Adrenal gland (tissue), 12 donors: ENCODE measurements around the gene VARS1. TPM values are rescaled to one million over a fixed set of nuclear protein-coding genes. Genes with fewer than 3 reads are reported as not detected.

Source experiments
- DNase-seq, 7 donors: peaks; one replicate each; pipeline ENCODE4 v3.0.0-alpha.2; 2019 to 2020
- H3K27ac ChIP-seq, 5 donors: fragments of 200-600 bp; sonication (generic) in 4 of 5; 1 replicate in 3 of 5; 2 replicates in 2 of 5; pipeline versions ENCODE4 v1.5.1 to v1.8.0; 2016 to 2020; ENCODE audit warnings: mild to moderate bottlenecking in 1 of 5
- H3K27me3 ChIP-seq: fragments of 200-600 bp; 2 replicates; pipeline ENCODE4 v1.8.0; 2021
- H3K36me3 ChIP-seq, 2 donors: fragments of 200-600 bp; replicated peaks in 1 of 2; 1 replicate in 1 of 2; 2 replicates in 1 of 2; pipeline versions ENCODE4 v1.5.1 to v1.8.0; 2018 to 2022
- H3K4me1 ChIP-seq, 2 donors: fragments of 200-600 bp; replicated peaks in 1 of 2; 1 replicate in 1 of 2; 2 replicates in 1 of 2; pipeline versions ENCODE4 v1.5.1 to v1.8.0; 2018 to 2021
- H3K4me3 ChIP-seq, 4 donors: fragments of 200-600 bp; sonication (generic) in 3 of 4; one replicate each; pipeline ENCODE4 v1.5.1; 2016 to 2018
- H3K9me3 ChIP-seq, 3 donors: fragments of 200-600 bp; sonication (generic) in 1 of 3; replicated peaks in 1 of 3; 1 replicate in 2 of 3; 2 replicates in 1 of 3; pipeline versions ENCODE4 v1.5.1 to v1.8.0; 2016 to 2021
- POLR2A ChIP-seq, 2 donors: fragments of 450-650 bp; IDR thresholded peaks; one replicate each; pipeline ENCODE4 v1.6.1; 2017; ENCODE audit warnings: antibody characterized with exemption in 2 of 2, mild to moderate bottlenecking in 2 of 2, moderate library complexity in 1 of 2
- WGBS, 4 donors: extraction: QIAGEN DNeasy Blood & Tissue Kit in 2 of 4; methylation state at CpG; one replicate each; pipeline versions ENCODE4 v1.1.5 to v1.1.7; 2013 to 2017; 5-methylcytosine and 5-hydroxymethylcytosine counted together
- intact Hi-C, 2 donors: fragments of 100-400 bp; cut with DNase I; formaldehyde crosslinking; loops; one replicate each; pipeline versions ENCODE4 v1.14.1 to v1.15.0; 2022 to 2023
- polyA plus RNA-seq, 3 donors: library from polyadenylated mRNA; stranded (reverse); fragments of 200-250 nt in 2 of 3; fragments of 350-450 nt in 1 of 3; fragmentation: Illumina TruSeq in 1 of 3; extraction: RNeasy Lipid Tissue Mini Kit (QIAGEN cat#74804) in 1 of 3; gene quantifications; one replicate each; pipeline ENCODE4 v1.2.3, GENCODE V29; 2013 to 2014
- total RNA-seq, 9 donors: library from RNA; depleted of rRNA in 4 of 9; stranded (reverse); fragments of >200 nt in 4 of 9; fragments of 120-200 nt in 1 of 9; fragmentation: NEBNext Ultra II Directional in 1 of 9; extraction: Animal tissue kit (Norgen Biotek cat#: 25700) in 1 of 9; gene quantifications; one replicate each; pipeline versions ENCODE4 v1.1.0 to v1.2.4, GENCODE V29; 2013 to 2023
- TF ChIP-seq, protein P1 (sequence below), 6 experiments: fragments of 450-650 bp in 4 of 6; fragments of 200-600 bp in 2 of 6; sonication (generic) in 1 of 6; IDR thresholded peaks; 1 replicate in 5 of 6; 2 replicates in 1 of 6; pipeline versions ENCODE4 v1.5.1 to v1.8.0; 2016 to 2021; ENCODE audit warnings: antibody characterized with exemption in 6 of 6, mild to moderate bottlenecking in 2 of 6, moderate library complexity in 1 of 6
- donor health status: healthy with polysubstance abuse.
- donor health status: Bipolar disorder and iron deficiency.
- donor health status: DM: yes; HTN: yes; CAD: no.
- donor health status: DM: no; HTN: no; CAD: no.
- donor health status: DM: no; HTN: no; CAD: no.
- donor health status: DM: yes; HTN: yes; CAD: no.

VARS1 gene
- total and polyA plus RNA-seq, 12 donors = 15.0 to 90.8 (median 57.8) TPM

DNA sequence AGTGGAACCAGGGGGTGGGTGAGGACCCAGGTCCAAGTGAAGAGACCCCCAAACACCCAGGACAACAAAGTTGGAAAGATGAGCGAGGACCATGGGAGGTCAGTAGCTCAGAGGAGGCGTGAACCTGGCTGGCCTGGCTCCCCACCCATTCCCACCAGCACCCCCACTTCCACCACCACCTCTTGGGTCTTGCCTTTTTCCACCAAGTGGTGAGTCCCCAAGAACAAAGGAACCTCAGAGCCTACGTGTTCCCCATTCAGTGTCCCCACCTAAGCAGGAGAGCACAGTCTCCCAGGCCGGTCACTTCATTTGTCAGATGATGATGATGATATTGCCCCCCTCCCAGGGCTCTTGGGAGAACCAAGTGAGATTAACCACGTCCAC lies 17.9 kb downstream of the VARS1 start:
- peaks cover 6 to 8% of the 10 kb centered on the region in 2 donors for H3K4me1 ChIP-seq
- no peaks in the 10 kb centered on the region for H3K9me3 ChIP-seq
- H3K4me3 ChIP-seq = no peak overlapping the region
- DNase-seq = no peak
- H3K27me3 ChIP-seq = no peaks in the 10 kb centered on the region
- no peak overlapping the region for H3K27ac ChIP-seq
- intact Hi-C loops = no loop called here
- 91 to 100% (median 95%) methylated on average over 3 to 5 of the region's 5 CpGs for WGBS, 4 donors
- peaks cover 0 to 44% of the 10 kb centered on the region in 2 donors for H3K36me3 ChIP-seq
- TF ChIP-seq, protein P1, sequence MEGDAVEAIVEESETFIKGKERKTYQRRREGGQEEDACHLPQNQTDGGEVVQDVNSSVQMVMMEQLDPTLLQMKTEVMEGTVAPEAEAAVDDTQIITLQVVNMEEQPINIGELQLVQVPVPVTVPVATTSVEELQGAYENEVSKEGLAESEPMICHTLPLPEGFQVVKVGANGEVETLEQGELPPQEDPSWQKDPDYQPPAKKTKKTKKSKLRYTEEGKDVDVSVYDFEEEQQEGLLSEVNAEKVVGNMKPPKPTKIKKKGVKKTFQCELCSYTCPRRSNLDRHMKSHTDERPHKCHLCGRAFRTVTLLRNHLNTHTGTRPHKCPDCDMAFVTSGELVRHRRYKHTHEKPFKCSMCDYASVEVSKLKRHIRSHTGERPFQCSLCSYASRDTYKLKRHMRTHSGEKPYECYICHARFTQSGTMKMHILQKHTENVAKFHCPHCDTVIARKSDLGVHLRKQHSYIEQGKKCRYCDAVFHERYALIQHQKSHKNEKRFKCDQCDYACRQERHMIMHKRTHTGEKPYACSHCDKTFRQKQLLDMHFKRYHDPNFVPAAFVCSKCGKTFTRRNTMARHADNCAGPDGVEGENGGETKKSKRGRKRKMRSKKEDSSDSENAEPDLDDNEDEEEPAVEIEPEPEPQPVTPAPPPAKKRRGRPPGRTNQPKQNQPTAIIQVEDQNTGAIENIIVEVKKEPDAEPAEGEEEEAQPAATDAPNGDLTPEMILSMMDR (IDR thresholded peaks at IDR 0.05) = no peak

DNA sequence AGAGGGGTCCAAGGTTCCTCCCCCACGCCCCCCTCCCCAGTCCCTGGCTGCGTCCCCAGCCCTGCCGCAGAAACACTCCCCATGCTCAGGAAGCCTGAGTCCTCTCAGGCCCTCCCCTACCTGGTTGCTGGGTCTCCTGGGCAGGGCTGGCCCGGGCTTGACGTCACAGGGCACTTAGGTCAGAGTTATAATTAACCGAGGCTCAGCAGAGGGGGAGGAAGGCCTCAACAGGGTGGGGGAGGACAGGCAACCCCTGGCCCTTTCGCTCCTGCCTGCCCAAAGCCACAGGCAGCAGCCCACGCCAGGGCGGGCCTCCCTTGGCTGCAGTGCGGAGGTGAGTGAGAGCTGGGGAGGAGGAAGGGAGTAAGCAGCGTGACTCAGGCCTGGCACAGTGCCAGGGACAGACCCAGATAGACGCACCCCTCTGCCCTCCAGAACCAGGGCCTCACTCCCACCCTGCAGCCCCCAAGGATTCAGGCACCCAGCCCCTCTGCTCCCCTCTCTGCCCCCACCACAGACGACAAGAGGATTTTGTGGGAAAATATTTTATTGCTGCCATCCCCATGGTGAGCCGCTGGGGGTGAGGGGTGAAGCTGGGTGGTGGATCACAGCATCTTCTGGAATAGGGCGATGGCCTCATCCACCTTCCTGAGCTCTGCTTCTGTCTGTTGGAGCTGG lies 18.4 kb downstream of the VARS1 start, which contains the start of gene VWA7:
Gene VWA7, minus strand, starts transcription at position 340 of the 678 bp plus-strand sequence. CDS start 549 bp downstream, outside the sequence.
- intact Hi-C loops = no loop called here
- TF ChIP-seq, protein P1 (IDR thresholded peaks at IDR 0.05) = no peak
- TF ChIP-seq POLR2A (IDR thresholded peaks at IDR 0.05) = no peak
- H3K36me3 ChIP-seq = peaks cover 0 to 38% of the 10 kb centered on the region in 2 donors
- H3K9me3 ChIP-seq = no peaks in the 10 kb centered on the region
- WGBS, 4 donors = 1 to 62% (median 13%) methylated on average over 3 to 15 of the region's 15 CpGs
- peaks cover 6 to 8% of the 10 kb centered on the region in 2 donors for H3K4me1 ChIP-seq
- H3K27ac ChIP-seq = peak within 1 kb of the TSS in 1 of 5 donors; percentile 40
- H3K4me3 ChIP-seq = no peak within 1 kb of the TSS
- H3K27me3 ChIP-seq = no peaks in the 10 kb centered on the region
- peak; percentile 45 to 80 (median 60) for DNase-seq

DNA sequence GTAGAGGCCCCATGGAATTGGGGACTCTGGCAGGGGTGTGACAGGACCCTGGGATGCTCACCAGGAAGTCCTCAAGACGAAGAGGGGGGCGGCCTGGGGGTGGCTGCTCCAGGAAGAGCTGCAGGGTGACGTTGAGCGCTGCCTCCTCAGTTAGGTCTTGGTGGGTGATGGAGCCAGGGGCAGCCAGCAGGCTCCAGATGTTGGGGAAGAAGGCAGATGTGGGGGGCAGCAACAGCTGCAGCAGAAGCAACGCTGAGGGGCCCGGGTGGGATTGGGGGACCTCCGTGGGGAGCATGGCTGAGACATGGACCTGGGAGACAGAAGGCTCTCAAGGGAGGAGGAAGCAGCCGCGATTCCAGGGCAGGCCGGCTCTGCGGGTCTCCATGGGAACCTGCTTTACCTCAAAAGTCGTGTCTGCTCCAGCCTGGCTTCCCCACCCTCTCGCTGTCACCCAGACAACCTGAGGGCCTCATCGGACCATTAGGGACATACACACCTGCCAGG lies 19.0 kb downstream of the VARS1 start:
- peak in 1 of 7 donors; percentile 71 for DNase-seq
- H3K4me1 ChIP-seq = peaks cover 6 to 8% of the 10 kb centered on the region in 2 donors
- WGBS, 4 donors = 29 to 55% (median 43%) methylated on average over 6 to 14 of the region's 14 CpGs
- H3K36me3 ChIP-seq = peaks cover 0 to 32% of the 10 kb centered on the region in 2 donors
- no peak for TF ChIP-seq POLR2A (IDR thresholded peaks at IDR 0.05)
- TF ChIP-seq, protein P1 (IDR thresholded peaks at IDR 0.05) = no peak
- no peaks in the 10 kb centered on the region for H3K27me3 ChIP-seq
- no peaks in the 10 kb centered on the region for H3K9me3 ChIP-seq
- intact Hi-C loops = no loop called here
- no peak overlapping the region for H3K4me3 ChIP-seq
- H3K27ac ChIP-seq = peak overlapping the region in 1 of 5 donors; percentile 40

DNA sequence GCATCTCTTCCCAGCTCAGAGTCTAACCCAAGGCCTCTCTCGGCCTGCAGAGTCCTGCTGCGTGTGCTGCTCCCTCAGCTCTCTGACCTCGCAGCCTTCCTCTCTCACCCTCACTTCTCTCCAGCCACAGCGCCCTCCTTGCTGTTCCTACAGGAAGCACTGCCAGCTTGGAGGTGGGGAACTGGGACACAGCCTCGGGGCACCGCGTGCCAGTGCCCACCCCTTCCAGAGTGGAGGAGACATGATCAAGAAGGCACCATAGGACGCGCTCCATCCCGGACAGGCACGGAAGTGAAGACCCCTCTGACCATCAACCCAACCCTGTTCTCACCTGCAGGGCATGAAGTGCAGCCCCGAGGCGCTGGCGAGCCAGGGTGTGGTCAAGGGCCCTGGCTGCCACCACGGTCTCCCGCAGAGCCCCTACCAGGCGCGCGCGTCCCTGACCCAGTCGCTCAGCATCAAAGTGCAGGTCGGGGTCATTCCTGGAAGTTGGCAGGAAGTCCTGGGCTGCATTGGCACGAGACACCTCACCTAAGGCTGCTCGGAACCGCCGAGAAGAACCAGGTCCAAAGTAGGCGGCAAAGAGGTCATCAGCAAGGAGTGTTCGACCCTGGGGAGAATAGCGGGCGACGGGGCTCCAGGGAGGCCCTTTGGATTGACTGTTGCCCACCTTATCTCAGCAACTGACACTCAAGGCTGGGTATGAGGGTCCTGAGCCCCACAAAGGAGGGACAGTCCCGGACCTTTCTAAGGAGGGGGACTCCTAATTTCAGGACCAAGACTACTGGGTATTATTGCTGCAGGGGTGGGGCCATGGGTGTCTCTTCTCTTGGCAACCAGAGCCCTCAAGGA lies 19.7 kb downstream of the VARS1 start:
- no peak overlapping the region for H3K4me3 ChIP-seq
- H3K36me3 ChIP-seq = peaks cover 0 to 26% of the 10 kb centered on the region in 2 donors
- peaks cover 6 to 8% of the 10 kb centered on the region in 2 donors for H3K4me1 ChIP-seq
- intact Hi-C loops = no loop called here
- no peaks in the 10 kb centered on the region for H3K9me3 ChIP-seq
- 74 to 92% (median 83%) methylated on average over 19 to 32 of the region's 32 CpGs for WGBS, 4 donors
- DNase-seq = no peak
- TF ChIP-seq, protein P1 (IDR thresholded peaks at IDR 0.05) = no peak
- TF ChIP-seq POLR2A (IDR thresholded peaks at IDR 0.05) = no peak
- no peaks in the 10 kb centered on the region for H3K27me3 ChIP-seq
- no peak overlapping the region for H3K27ac ChIP-seq
